Measurements from ENCODE around the gene SLC9A9. TPM values are rescaled to one million over a fixed set of nuclear protein-coding genes. Genes with fewer than 3 reads are reported as not detected.

SLC9A9 gene
- polyA plus RNA-seq, 1 experiment: 2.4 TPM

GRCh38 chr3:143495527-143495926 is 352.7 kb downstream of the SLC9A9 start:
- ChIA-PET POLR2A (no interaction called here), CTCF (no interaction called here)
- no peaks in the 10 kb centered on the region for H3K27me3 ChIP-seq (ENCODE audit: control insufficient read depth, insufficient read depth, low read length)
- H3K4me3 ChIP-seq (ENCODE audit: low read depth, low read length): no peak overlapping the region
- no peaks in the 10 kb centered on the region for H3K36me3 ChIP-seq (ENCODE audit: control insufficient read depth, insufficient read depth, low read length)
- TF ChIP-seq, protein P1, sequence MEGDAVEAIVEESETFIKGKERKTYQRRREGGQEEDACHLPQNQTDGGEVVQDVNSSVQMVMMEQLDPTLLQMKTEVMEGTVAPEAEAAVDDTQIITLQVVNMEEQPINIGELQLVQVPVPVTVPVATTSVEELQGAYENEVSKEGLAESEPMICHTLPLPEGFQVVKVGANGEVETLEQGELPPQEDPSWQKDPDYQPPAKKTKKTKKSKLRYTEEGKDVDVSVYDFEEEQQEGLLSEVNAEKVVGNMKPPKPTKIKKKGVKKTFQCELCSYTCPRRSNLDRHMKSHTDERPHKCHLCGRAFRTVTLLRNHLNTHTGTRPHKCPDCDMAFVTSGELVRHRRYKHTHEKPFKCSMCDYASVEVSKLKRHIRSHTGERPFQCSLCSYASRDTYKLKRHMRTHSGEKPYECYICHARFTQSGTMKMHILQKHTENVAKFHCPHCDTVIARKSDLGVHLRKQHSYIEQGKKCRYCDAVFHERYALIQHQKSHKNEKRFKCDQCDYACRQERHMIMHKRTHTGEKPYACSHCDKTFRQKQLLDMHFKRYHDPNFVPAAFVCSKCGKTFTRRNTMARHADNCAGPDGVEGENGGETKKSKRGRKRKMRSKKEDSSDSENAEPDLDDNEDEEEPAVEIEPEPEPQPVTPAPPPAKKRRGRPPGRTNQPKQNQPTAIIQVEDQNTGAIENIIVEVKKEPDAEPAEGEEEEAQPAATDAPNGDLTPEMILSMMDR (IDR thresholded peaks at IDR 0.05; ENCODE audit: insufficient read depth, low read depth, low read length): no peak
- DNase-seq (ENCODE audit: low read depth): no peak

- TF ChIP-seq, protein P1 (IDR thresholded peaks at IDR 0.05; ENCODE audit: insufficient read depth, low read depth, low read length): no peak
- Histone ChIP-seq H3K36me3 (ENCODE audit: control insufficient read depth, insufficient read depth, low read length) (no peaks in the 10 kb centered on the region), H3K27me3 (ENCODE audit: control insufficient read depth, insufficient read depth, low read length) (no peaks in the 10 kb centered on the region), H3K4me3 (ENCODE audit: low read depth, low read length) (no peak overlapping the region)
- POLR2A ChIA-PET: no interaction called here
- CTCF ChIA-PET: no interaction called here
- no peak for DNase-seq (ENCODE audit: low read depth)
Observed at GRCh38 chr3:143486611-143487010, 361.7 kb downstream of the SLC9A9 start.

GRCh38 chr3:143484846-143485512 is 363.3 kb downstream of the SLC9A9 start:
- DNase-seq (ENCODE audit: low read depth): no peak
- H3K27me3 ChIP-seq (ENCODE audit: control insufficient read depth, insufficient read depth, low read length): no peaks in the 10 kb centered on the region
- no peaks in the 10 kb centered on the region for H3K36me3 ChIP-seq (ENCODE audit: control insufficient read depth, insufficient read depth, low read length)
- TF ChIP-seq, protein P1 (IDR thresholded peaks at IDR 0.05; ENCODE audit: insufficient read depth, low read depth, low read length): no peak
- no peak overlapping the region for H3K4me3 ChIP-seq (ENCODE audit: low read depth, low read length)
- ChIA-PET POLR2A (no interaction called here), CTCF (no interaction called here)

- Histone ChIP-seq H3K27me3 (ENCODE audit: control insufficient read depth, insufficient read depth, low read length) (no peaks in the 10 kb centered on the region), H3K4me3 (ENCODE audit: low read depth, low read length) (no peak overlapping the region), H3K36me3 (ENCODE audit: control insufficient read depth, insufficient read depth, low read length) (no peaks in the 10 kb centered on the region)
- ChIA-PET POLR2A (no interaction called here), CTCF (interaction anchor here (0.7 to 1.3 kb wide), 3 partner anchors 10 to 343 kb away, joined by 3 to 5 read pairs (median 3); no protein-coding TSS in a partner anchor)
- TF ChIP-seq, protein P1 (IDR thresholded peaks at IDR 0.05; ENCODE audit: insufficient read depth, low read depth, low read length): no peak
- no peak for DNase-seq (ENCODE audit: low read depth)
Observed at GRCh38 chr3:143483214-143483613, 365.1 kb downstream of the SLC9A9 start.

DNA sequence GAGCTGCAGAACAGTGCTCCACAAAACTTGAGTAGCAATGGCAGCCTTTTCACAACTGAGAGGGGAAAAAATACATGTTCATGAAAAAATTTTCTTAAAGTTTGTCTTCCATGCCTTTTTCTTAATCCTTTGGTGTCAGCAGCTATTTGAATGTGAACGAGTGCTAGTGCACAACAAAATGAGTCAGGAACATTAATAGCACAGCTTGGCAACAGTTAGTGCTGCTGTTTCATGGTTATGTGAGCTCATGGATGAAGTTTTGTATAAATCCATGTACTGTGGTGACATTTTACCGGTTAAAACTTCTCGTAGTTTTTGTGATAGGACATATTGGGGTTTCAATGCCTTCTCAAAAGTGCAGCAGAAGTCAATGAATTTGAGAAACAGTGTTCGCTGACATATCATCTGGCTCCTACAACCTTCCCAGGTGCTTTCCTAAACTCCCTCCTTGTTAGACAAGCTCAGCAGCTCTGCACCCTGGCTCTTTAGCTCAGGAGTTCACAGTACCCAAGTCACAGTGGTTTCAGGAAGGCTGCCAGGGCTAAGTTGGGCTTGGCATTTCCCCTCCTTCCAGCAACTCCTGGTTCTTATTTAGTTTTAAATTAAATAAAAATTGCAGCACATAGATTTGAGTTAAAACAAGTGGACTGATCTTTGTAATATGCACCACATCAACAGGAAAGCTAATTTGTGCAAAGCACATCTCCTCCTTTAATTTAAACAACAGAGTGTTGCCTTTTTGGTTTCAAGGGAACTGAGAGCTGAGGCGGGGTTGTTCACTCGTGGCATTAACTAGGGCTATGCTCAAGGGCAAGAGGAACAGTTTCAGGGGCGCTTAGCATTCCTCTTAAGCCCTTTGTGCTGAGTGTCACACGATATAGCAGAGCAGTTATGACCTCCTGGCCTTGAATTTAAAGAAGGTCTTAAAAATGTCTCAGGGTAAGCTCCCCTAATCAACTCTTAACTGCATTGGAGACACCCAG is 365.9 kb downstream of the SLC9A9 start:
- TF ChIP-seq, protein P1 (IDR thresholded peaks at IDR 0.05; ENCODE audit: insufficient read depth, low read depth, low read length): no peak
- Histone ChIP-seq H3K36me3 (ENCODE audit: control insufficient read depth, insufficient read depth, low read length) (no peaks in the 10 kb centered on the region), H3K4me3 (ENCODE audit: low read depth, low read length) (no peak overlapping the region), H3K27me3 (ENCODE audit: control insufficient read depth, insufficient read depth, low read length) (no peaks in the 10 kb centered on the region)
- ChIA-PET POLR2A (no interaction called here), CTCF (interaction anchor here (1.2 to 1.3 kb wide), 2 partner anchors 11 to 343 kb away, joined by 3 to 5 read pairs; no protein-coding TSS in a partner anchor)
- DNase-seq (ENCODE audit: low read depth): no peak
